ENCODE results near the gene NANOGP8.
A peak's percentile ranks its signal among the peaks of the same experiment; 100 is the strongest.
"Not testable (repeated sequence)": the region's sequence is repeated elsewhere in the genome, so short reads cannot be mapped to it uniquely, and the experiment has no call there.

The NANOGP8 gene

GRCh38 chr15:35092311-35092710, 7.2 kb upstream of the NANOGP8 start:
- DNase-seq: no peak

DNA sequence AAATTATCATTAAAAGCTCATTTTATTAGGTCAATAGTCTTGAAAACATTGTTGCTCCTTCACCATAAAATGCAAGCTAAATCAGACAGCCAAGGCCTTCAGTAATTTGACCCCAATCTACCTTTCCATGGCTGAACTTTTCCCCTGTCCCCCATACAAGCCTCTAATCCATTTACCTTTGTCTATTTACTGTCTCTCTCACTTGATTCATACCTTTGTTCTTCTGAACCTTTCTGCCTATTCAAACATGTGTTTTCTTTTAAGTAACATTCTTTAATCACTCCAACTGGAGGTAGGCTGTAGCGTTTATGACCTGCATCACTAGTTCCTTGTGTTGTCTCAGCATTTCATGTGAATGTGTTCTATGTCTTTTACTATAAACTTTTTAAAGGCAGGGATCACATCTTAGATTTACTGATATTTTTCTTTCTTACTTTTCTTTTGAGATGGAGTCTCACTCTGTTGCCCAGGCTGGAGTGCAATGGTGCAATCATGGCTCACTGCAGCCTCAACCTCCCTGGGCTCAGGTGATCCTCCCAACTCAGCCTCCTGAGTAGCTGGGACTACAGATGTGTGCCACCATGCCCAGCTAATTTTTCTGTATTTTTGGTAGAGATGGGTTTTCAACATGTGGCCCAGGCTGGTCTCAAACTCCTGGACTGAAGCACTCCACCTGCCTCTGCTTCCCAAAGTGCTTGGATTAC, 5.2 kb upstream of the NANOGP8 start:
- no peak for DNase-seq

- no peak for DNase-seq
These were observed 4.5 kb upstream of the NANOGP8 start for GRCh38 chr15:35089551-35089950.

- no peak for DNase-seq
These were observed 3.2 kb upstream of the NANOGP8 start for GRCh38 chr15:35088329-35088728.

DNA sequence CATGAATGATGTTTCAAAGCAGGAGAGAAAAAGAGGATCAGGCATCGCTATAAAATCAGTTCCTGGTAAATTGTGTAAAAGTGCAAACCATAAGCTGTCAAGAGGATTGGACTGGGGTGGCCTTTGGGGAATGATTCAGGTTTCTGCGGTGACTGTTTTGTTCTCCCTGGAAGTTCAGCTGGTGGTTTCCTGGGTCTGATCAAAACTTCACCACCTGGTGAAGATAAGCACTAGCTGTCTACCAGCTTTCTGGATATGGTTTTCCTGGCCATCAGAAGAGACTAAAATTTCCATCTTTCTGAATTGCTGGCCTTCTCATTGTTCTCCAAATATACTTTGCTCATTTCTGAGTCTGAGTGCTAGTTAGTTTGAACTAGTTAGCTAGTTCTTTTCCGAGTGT, 2.7 kb upstream of the NANOGP8 start:
- no peak for DNase-seq

DNA sequence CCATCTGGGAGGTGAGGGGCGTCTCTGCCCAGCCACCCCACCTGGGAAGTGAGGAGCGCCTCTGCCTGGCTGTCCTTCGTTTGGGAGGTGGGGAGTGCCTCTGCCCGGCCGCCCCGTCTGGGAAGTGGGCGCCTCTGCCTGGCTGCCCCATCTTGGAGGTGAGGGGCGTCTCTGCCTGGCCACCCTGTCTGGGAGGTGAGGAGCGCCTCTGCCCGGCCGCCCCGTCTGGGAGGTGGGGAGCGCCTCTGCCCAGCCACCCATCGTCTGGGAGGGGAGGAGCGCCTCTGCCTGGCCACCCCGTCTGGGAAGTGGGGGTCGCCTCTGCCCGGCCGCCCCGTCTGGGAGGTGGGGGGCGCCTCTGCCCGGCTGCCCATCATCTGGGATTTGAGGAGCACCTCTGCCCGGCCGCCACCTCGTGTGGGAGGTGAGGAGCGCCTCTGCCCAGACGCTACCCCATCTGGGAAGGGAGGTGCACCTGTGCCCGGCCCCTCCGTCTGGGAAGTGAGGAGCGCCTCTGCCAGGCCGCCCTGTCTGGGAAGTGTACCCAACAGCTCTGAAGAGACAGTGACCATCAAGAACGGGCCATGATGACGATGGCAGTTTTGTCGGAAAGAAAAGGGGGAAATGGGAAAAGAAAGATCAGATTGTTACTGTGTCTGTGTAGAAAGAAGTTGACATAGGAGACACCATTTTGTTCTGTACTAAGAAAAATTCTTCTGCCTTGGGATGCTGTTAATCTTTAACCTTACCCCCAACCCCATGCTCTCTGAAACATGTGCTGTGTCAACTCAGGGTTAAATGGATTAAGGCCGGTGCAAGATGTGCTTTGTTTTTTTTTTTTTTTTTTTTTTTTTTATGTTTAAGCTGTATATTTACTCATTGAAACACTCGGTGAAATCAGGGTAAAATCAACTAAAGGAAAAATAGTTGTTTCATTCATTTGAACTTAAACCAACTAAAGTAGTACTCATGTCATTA, 2.4 kb downstream of the NANOGP8 start:
- DNase-seq: not testable (repeated sequence)

GRCh38 chr15:35081626-35082365, 3.3 kb downstream of the NANOGP8 start:
- not testable (repeated sequence) for DNase-seq

DNA sequence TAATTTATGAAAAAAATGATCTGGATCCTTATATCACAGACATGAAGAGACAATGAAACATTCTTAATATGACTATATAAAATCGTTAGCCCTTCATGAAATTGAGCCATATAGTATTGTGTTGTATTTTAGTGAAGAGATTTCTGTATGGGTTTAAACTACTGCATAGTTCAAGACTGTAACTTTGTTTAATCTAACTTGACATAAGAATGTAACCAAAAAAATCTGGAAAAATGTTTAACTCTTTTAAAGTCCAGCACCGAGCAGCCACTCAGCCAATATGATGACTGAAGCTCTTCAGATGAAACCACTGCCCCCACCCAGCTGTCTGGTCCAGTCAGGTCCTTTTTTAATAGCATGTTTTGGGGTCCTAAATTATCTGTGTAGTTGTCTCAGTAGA, 4.9 kb downstream of the NANOGP8 start:
- DNase-seq: no peak

GRCh38 chr15:35078221-35078915, 6.7 kb downstream of the NANOGP8 start:
- DNase-seq: peak; percentile 5

GRCh38 chr15:35071106-35071505, 14.0 kb downstream of the NANOGP8 start:
- no peak for DNase-seq

- DNase-seq: no peak
These were observed 16.1 kb downstream of the NANOGP8 start for GRCh38 chr15:35068846-35069475.

DNA sequence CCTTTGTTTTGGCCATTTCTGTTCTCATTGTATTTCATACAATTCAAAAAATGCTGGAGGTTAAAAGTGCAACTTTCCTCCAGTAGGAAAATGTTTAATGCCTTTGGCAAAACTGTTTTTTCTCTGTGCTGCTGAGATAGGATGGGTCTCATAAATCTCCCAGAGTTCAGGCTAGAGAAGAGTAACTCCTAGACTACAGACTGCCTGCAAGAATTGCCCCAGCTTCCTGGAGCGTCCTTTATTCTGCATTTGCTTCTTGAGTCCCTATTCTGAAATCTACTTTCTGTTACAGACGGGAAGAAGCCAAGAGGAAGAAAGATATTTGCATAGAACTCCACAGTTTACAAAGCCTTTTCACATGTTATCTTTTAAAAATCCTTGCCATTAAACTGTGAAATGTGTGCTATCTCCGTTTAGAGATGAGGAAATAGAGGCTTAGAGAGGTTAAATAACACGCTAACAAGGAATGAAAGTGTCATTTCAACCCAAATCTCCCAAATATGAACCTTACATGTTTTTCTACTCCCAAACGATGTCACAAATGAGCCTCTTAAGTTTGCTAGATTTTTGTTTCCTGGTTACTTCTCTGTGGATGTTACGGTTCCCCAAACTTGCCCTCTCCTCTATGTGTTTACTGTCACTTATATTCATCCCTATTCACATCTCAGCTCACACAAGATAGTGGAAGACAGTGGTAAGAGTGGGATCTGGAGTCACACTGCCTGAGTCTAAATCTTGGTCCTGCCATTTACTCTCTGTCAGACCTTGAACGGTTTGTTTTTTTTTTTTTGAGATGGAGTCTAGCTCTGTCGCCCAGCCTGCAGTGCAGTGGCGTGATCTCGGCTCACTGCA, 17.4 kb downstream of the NANOGP8 start:
- DNase-seq: no peak

GRCh38 chr15:35066094-35066493, 19.0 kb downstream of the NANOGP8 start:
- no peak for DNase-seq

DNA sequence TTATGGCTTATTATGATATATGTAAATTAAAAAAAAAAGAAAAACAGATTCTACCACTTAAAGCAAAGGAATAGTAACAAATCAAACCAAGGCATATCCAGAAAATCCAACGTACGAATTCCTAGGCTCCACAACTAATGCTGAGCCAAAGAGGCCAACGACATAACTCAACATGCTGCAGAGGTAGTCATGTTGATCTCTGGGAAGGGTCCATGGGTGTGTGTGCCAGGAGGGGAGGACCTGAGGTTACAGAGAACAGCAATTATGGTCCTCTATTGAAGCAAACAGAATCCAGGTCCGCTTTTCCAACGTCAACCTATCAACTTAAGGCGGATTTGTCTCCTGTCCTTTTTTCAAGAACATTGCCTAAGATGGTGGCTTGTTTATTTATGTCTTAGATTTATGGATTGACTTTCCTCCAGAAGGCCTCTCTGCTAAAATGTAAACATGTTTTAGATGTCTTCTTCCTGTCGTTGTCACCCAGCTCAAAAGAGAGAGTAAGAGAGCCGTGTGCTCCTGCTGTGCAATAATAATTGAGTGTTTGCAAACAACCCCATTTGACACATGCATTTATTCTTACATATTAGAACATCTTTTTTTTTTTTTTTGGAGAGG, 20.4 kb downstream of the NANOGP8 start:
- DNase-seq: no peak

DNA sequence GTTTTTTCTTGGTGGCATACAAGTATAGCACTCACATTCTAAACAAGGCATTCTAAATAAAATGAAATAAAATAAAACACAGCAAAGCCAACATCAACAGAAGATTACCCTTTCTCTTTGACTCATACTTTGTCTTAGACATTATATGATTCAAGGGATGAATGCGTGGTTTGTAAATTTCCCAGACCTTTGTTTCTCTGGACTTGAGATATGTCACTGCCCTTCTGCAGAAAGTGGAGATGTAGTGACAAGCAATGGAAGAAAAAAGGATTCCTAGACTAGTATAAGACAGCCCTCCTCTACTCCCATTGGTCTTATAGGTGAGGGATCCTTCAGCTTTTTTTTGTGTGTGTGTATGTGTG, 22.4 kb downstream of the NANOGP8 start:
- no peak for DNase-seq

GRCh38 chr15:35061825-35062737, 23.0 kb downstream of the NANOGP8 start:
- no peak for DNase-seq

GRCh38 chr15:35061161-35061824, 23.8 kb downstream of the NANOGP8 start:
- DNase-seq: no peak

DNA sequence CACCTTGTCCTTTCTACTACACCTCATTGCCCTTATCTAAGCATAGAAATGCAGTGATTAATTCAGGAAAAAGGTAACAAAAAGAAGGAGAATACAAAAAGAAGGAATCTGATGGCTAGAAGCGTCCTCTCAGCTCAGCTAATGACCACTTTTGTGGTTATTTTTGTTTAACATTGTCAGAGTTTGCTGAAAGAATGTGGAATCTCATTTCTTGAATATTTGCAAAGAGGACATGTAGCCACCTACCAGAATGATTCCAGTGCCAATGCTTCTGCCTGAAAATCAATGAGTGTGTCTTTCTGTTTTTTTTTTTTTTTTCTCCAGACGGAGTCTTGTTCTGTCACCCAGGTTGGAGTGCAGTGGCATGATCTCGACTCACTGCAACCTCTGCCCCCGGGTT, 24.5 kb downstream of the NANOGP8 start:
- no peak for DNase-seq

DNA sequence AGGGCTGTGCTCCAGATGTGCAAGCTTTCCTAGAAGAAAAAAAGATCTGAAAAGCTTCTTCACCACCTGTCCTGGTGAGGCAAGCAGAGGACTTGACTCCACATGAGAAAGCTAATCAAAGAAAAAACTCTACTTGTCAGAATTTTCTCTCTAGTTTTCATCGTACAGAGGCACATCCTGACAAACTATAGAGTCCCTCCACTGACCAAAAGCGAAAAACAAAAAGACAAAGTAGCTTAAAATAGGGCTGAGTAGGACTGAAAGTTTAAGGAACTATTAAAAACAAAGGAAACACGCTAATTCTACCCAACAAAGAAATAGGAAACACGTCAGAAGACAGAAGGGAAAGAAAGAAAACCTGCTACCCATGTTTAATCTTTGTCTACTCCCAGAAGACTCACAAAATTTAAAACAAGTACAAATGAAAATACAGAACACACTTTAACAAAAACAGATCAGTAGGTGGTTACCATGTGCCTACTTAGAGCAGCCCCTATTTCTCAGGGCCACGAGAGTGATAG, 26.5 kb downstream of the NANOGP8 start:
- DNase-seq: no peak

Data from activated CD4-positive, alpha-beta T cell treated with anti-CD3 and anti-CD28 coated beads, Interleukin-2, amount 50 U/mL, for 1 hour (primary cell).